HCT116 (cell line): ENCODE measurements around the gene YPEL3. TPM values are rescaled to one million over a fixed set of nuclear protein-coding genes. Genes with fewer than 3 reads are reported as not detected.

Experiments
- ATAC-seq: fragments of 200-7000 bp; cut with Tn5 transposase; 2 replicates; pipeline ENCODE4 v1.9.1; 2020; ENCODE audit warnings: mild to moderate bottlenecking, moderate library complexity
- BruUV-seq: library from RNA; stranded (reverse); fragments of 400-500 nt; replicated peaks from 2 replicates; lab custom pipeline; 2021; lab: Mats Ljungman, UMichigan
- CTCF ChIA-PET: fragments of 300-600 bp; sonication (Branson Sonifier 250); formaldehyde crosslinking; loops from one replicate; lab custom pipeline; 2021; ENCODE audit warnings: antibody characterized with exemption; lab: Charles Lee
- POLR2A ChIA-PET: fragments of 300-600, 350-600 bp; sonication (Branson Sonifier 250); formaldehyde crosslinking; loops from one replicate; lab custom pipeline; 2021; ENCODE audit warnings: antibody characterized with exemption; lab: Charles Lee
- RAD21 ChIA-PET, 2 experiments: fragments of 300-600 bp; sonication (Branson Sonifier 250); formaldehyde crosslinking; loops; one replicate each; lab custom pipeline; 2023; ENCODE audit warnings: low total read pairs in 2 of 2; ENCODE audit not compliant: uncharacterized antibody in 2 of 2, unreplicated experiment in 2 of 2, low non-redundant PET in 1 of 2; lab: Charles Lee
- DNase-seq: peaks from one replicate; pipeline ENCODE4 v3.0.0-alpha.2; 2010; ENCODE audit warnings: low read depth, low spot score
- H2AFZ ChIP-seq: fragments of 200-600 bp; shearing (Covaris generic), sonication (generic); 2 replicates; pipeline ENCODE4 v1.6.1; 2017; ENCODE audit warnings: low read depth, mixed run types, mixed read lengths, antibody characterized with exemption, low read length; ENCODE audit not compliant: poor library complexity, severe bottlenecking
- H3K27ac ChIP-seq: 2 replicates; pipeline ENCODE4 v1.5.1; 2012; ENCODE audit warnings: low read depth, low read length
- H3K27me3 ChIP-seq: fragments of 200-600 bp; sonication (generic); 2 replicates; pipeline ENCODE4 v1.6.1; 2016; ENCODE audit warnings: mixed run types, low read length, mixed read lengths; ENCODE audit not compliant: insufficient read depth
- H3K36me3 ChIP-seq, 2 experiments: fragments of 200-500 bp in 1 of 2; fragments of 200-600 bp in 1 of 2; sonication (Bioruptor generic) in 1 of 2; sonication (generic) in 1 of 2; 2 replicates each; pipeline versions ENCODE4 v1.5.1 to v1.6.1; 2014 to 2016; ENCODE audit warnings: low read length in 2 of 2, inconsistent platforms in 1 of 2, mixed read lengths in 1 of 2, mixed run types in 1 of 2; ENCODE audit not compliant: insufficient read depth in 2 of 2, control insufficient read depth in 1 of 2
- H3K4me1 ChIP-seq, 2 experiments: fragments of 200-600 bp in 1 of 2; sonication (generic) in 1 of 2; 2 replicates each; pipeline versions ENCODE4 v1.5.1 to v1.6.1; 2012 to 2017; ENCODE audit warnings: low read length in 2 of 2, inconsistent platforms in 1 of 2, mild to moderate bottlenecking in 1 of 2, mixed read lengths in 1 of 2, mixed run types in 1 of 2, moderate library complexity in 1 of 2; ENCODE audit not compliant: insufficient read depth in 2 of 2, control insufficient read depth in 1 of 2
- H3K4me2 ChIP-seq: fragments of 200-600 bp; sonication (generic); 2 replicates; pipeline ENCODE4 v1.6.1; 2017; ENCODE audit warnings: mixed run types, low read length, mixed read lengths
- H3K4me3 ChIP-seq, 2 experiments: fragments of 200-600 bp in 1 of 2; sonication (generic) in 1 of 2; replicated peaks in 1 of 2; 2 replicates each; pipeline ENCODE4 v1.5.1; 2011 to 2016; ENCODE audit warnings: low read length in 2 of 2, control low read depth in 1 of 2, low read depth in 1 of 2, mild to moderate bottlenecking in 1 of 2, mixed read lengths in 1 of 2, mixed run types in 1 of 2
- H3K79me2 ChIP-seq: fragments of 200-600 bp; sonication (generic); 2 replicates; pipeline ENCODE4 v1.6.1; 2017; ENCODE audit warnings: mild to moderate bottlenecking, mixed run types, low read length, moderate library complexity, mixed read lengths; ENCODE audit not compliant: insufficient read depth
- H3K9ac ChIP-seq: fragments of 200-600 bp; sonication (generic); 2 replicates; pipeline ENCODE4 v1.6.1; 2016; ENCODE audit warnings: low read length, mixed read lengths
- H3K9me2 ChIP-seq: fragments of 200-600 bp; sonication (generic), shearing (Covaris generic); 2 replicates; pipeline ENCODE4 v1.6.1; 2017; ENCODE audit warnings: mixed run types, mild to moderate bottlenecking, moderate library complexity; ENCODE audit not compliant: insufficient read depth
- H3K9me3 ChIP-seq, 2 experiments: fragments of 200-500 bp in 1 of 2; fragments of 200-600 bp in 1 of 2; sonication (Bioruptor generic) in 1 of 2; sonication (generic) in 1 of 2; 2 replicates each; pipeline ENCODE4 v1.6.1; 2014 to 2017; ENCODE audit warnings: low read length in 2 of 2, mixed read lengths in 2 of 2, inconsistent platforms in 1 of 2, low read depth in 1 of 2, mild to moderate bottlenecking in 1 of 2, mixed run types in 1 of 2, moderate library complexity in 1 of 2; ENCODE audit not compliant: control insufficient read depth in 1 of 2, insufficient read depth in 1 of 2
- H4K20me1 ChIP-seq: fragments of 200-600 bp; sonication (generic), shearing (Covaris generic); 2 replicates; pipeline ENCODE4 v1.6.1; 2017; ENCODE audit warnings: mixed run types, mild to moderate bottlenecking, moderate library complexity; ENCODE audit not compliant: insufficient read depth
- ATF3 ChIP-seq: IDR thresholded peaks from 2 replicates; pipeline ENCODE4 v1.6.1; 2012
- CTCF ChIP-seq, 3 experiments: fragments of 200-600 bp in 1 of 3; sonication (generic) in 1 of 3; IDR thresholded peaks in 2 of 3; conservative IDR thresholded peaks in 1 of 3; 2 replicates each; pipeline ENCODE4 v1.5.1; 2012 to 2017; ENCODE audit warnings: low read depth in 2 of 3, low read length in 2 of 3, antibody characterized with exemption in 1 of 3, borderline replicate concordance in 1 of 3, control low read depth in 1 of 3, mild to moderate bottlenecking in 1 of 3, mixed read lengths in 1 of 3, mixed run types in 1 of 3, moderate library complexity in 1 of 3; ENCODE audit not compliant: insufficient read depth in 1 of 3
- EZH2phosphoT487 ChIP-seq: fragments of 200-600 bp; IDR thresholded peaks from 2 replicates; pipeline ENCODE4 v1.6.1; 2018; ENCODE audit warnings: antibody characterized with exemption, borderline replicate concordance
- JUND ChIP-seq: IDR thresholded peaks from 2 replicates; pipeline ENCODE4 v1.6.1; 2012
- POLR2AphosphoS5 ChIP-seq: IDR thresholded peaks from 2 replicates; pipeline ENCODE4 v1.6.1; 2011; ENCODE audit warnings: mild to moderate bottlenecking, low read depth, low read length, moderate library complexity
- REST ChIP-seq: IDR thresholded peaks from 2 replicates; pipeline ENCODE4 v1.6.1; 2012; ENCODE audit warnings: low read depth
- YY1 ChIP-seq: IDR thresholded peaks from 2 replicates; pipeline ENCODE4 v1.6.1; 2011; ENCODE audit warnings: low read length, low read depth, moderate library complexity, mild to moderate bottlenecking; ENCODE audit not compliant: insufficient replicate concordance; ENCODE audit errors: extremely low read depth
- ZFX ChIP-seq: fragments of 450-650 bp; IDR thresholded peaks from 2 replicates; pipeline ENCODE4 v1.6.1; 2017
- intact Hi-C: fragments of 100-400 bp; cut with micrococcal nuclease; formaldehyde crosslinking; loops from 2 replicates; pipeline ENCODE4 v1.10.0; 2022
- total RNA-seq: library from RNA; stranded (reverse); gene quantifications from one replicate; pipeline ENCODE4 v1.2.1, GENCODE V29; 2021; ENCODE audit not compliant: unreplicated experiment

The YPEL3 gene
- total RNA-seq, 1 experiment from 2014 or later: 10.9 TPM

- BruUV-seq: no TSS peak
- TF ChIP-seq REST (no peak), ATF3 (no peak), JUND (no peak), YY1 (no peak), ZFX (no peak), POLR2AphosphoS5 (no peak), CTCF (IDR thresholded peaks at IDR 0.05 in 2 of 3, conservative IDR thresholded peaks at IDR 0.05 in 1 of 3; ENCODE audit: borderline replicate concordance in 1 of 3, insufficient read depth in 1 of 3, low read depth in 2 of 3, low read length in 2 of 3) (no peak), EZH2phosphoT487 (no peak)
- no peaks in the 10 kb centered on the region for H3K9me3 ChIP-seq
- H3K4me1 ChIP-seq: peaks cover 14 to 47% of the 10 kb centered on the region in 2 experiments
- H4K20me1 ChIP-seq: no peaks in the 10 kb centered on the region
- H2AFZ ChIP-seq: no peak overlapping the region
- H3K27ac ChIP-seq: no peak overlapping the region; the same call in 1 of the 2 replicates
- H3K9me2 ChIP-seq: no peaks in the 10 kb centered on the region
- no peaks in the 10 kb centered on the region for H3K27me3 ChIP-seq
- RAD21 ChIA-PET: no interaction called here
- POLR2A ChIA-PET: no interaction called here
- peaks cover 4 to 19% of the 10 kb centered on the region in 2 experiments; a peak in 3 of 4 replicates for H3K36me3 ChIP-seq
- CTCF ChIA-PET: no interaction called here
- H3K9ac ChIP-seq: no peak overlapping the region
- DNase-seq: no peak
- intact Hi-C loops: no loop called here
- no peaks in the 10 kb centered on the region for H3K79me2 ChIP-seq
- ATAC-seq: no peak
- no peak overlapping the region for H3K4me3 ChIP-seq
- H3K4me2 ChIP-seq: no peak overlapping the region
Observed at GRCh38 chr16:30088237-30088831, 7.7 kb downstream of the YPEL3 start.
